SK-N-SH (cell line): Measurements from ENCODE around the gene MME. TPM values are rescaled to one million over a fixed set of nuclear protein-coding genes. Genes with fewer than 3 reads are reported as not detected.

ENCODE experiments used
- CTCF ChIA-PET: fragments of 300-600, 350-600 bp; formaldehyde crosslinking; extraction: SDS; loops from one replicate; lab custom pipeline; 2021; lab: Yijun Ruan, JAX
- POLR2A ChIA-PET: fragments of 350-600 bp; sonication (Branson Sonifier 250); formaldehyde crosslinking; extraction: SDS; loops from one replicate; lab custom pipeline; 2020; ENCODE audit warnings: antibody characterized with exemption, inconsistent platforms; lab: Yijun Ruan, JAX
- DNase-seq: peaks from one replicate; pipeline ENCODE4 v3.0.0; 2012
- H2AFZ ChIP-seq: fragments of 200-600 bp; sonication (generic); 2 replicates; pipeline ENCODE4 v1.8.1; 2016; ENCODE audit warnings: antibody characterized with exemption, mild to moderate bottlenecking, low read depth
- H3F3A ChIP-seq: fragments of 200-600 bp; sonication (generic); replicated peaks from 2 replicates; pipeline ENCODE3; 2016; ENCODE audit warnings: antibody characterized with exemption, mild to moderate bottlenecking; ENCODE audit not compliant: insufficient read depth
- H3K27ac ChIP-seq, 2 experiments: fragments of 200-500 bp in 1 of 2; fragments of 200-600 bp in 1 of 2; sonication (Bioruptor generic) in 1 of 2; sonication (generic), shearing (Covaris generic) in 1 of 2; 2 replicates each; pipeline versions ENCODE4 v1.5.1 to v1.6.1; 2014 to 2016; ENCODE audit warnings: low read depth in 2 of 2, inconsistent platforms in 1 of 2, low read length in 1 of 2, mild to moderate bottlenecking in 1 of 2, mixed read lengths in 1 of 2
- H3K27me3 ChIP-seq: fragments of 200-600 bp; sonication (generic), shearing (Covaris generic); 2 replicates; pipeline ENCODE4 v1.6.1; 2016; ENCODE audit warnings: mixed run types; ENCODE audit not compliant: insufficient read depth
- H3K36me3 ChIP-seq, 2 experiments: fragments of 200-500 bp in 1 of 2; fragments of 200-600 bp in 1 of 2; sonication (Bioruptor generic) in 1 of 2; sonication (generic) in 1 of 2; replicated peaks in 1 of 2; 2 replicates each; pipeline versions ENCODE3 to v1.5.1; 2014 to 2016; ENCODE audit warnings: low read length in 1 of 2, mild to moderate bottlenecking in 1 of 2; ENCODE audit not compliant: insufficient read depth in 2 of 2, control insufficient read depth in 1 of 2
- H3K4me1 ChIP-seq, 2 experiments: fragments of 200-500 bp in 1 of 2; fragments of 200-600 bp in 1 of 2; sonication (Bioruptor generic) in 1 of 2; sonication (generic), shearing (Covaris generic) in 1 of 2; 2 replicates each; pipeline versions ENCODE4 v1.5.1 to v1.6.1; 2014 to 2016; ENCODE audit warnings: low read depth in 1 of 2, low read length in 1 of 2, mixed run types in 1 of 2; ENCODE audit not compliant: insufficient read depth in 2 of 2, control insufficient read depth in 1 of 2
- H3K4me2 ChIP-seq: fragments of 200-600 bp; sonication (generic), shearing (Covaris generic); 2 replicates; pipeline ENCODE4 v1.6.1; 2017; ENCODE audit warnings: mixed run types
- H3K4me3 ChIP-seq, 2 experiments: fragments of 200-500 bp in 1 of 2; fragments of 200-600 bp in 1 of 2; sonication (Bioruptor generic) in 1 of 2; sonication (generic), shearing (Covaris generic) in 1 of 2; 2 replicates each; pipeline versions ENCODE4 v1.5.1 to v1.8.1; 2014 to 2016; ENCODE audit warnings: low read depth in 2 of 2, inconsistent platforms in 1 of 2, low read length in 1 of 2, mild to moderate bottlenecking in 1 of 2, mixed read lengths in 1 of 2, moderate library complexity in 1 of 2
- H3K79me2 ChIP-seq: fragments of 200-600 bp; sonication (generic); 2 replicates; pipeline ENCODE4 v1.8.1; 2017; ENCODE audit warnings: mild to moderate bottlenecking; ENCODE audit not compliant: insufficient read depth
- H3K9ac ChIP-seq: fragments of 200-600 bp; sonication (generic); 2 replicates; pipeline ENCODE4 v1.6.1; 2017; ENCODE audit warnings: mixed run types
- H3K9me2 ChIP-seq: fragments of 200-600 bp; sonication (generic); 2 replicates; pipeline ENCODE4 v1.6.1; 2017; ENCODE audit warnings: mixed run types
- H3K9me3 ChIP-seq: fragments of 200-600 bp; sonication (generic); 2 replicates; pipeline ENCODE4 v1.6.1; 2017; ENCODE audit warnings: mixed run types, mild to moderate bottlenecking, moderate library complexity
- H4K20me1 ChIP-seq: fragments of 200-600 bp; sonication (generic); 2 replicates; pipeline ENCODE4 v1.6.1; 2017; ENCODE audit warnings: mild to moderate bottlenecking, mixed run types; ENCODE audit not compliant: insufficient read depth
- ELF1 ChIP-seq: IDR thresholded peaks from 2 replicates; pipeline ENCODE4 v1.4.0; 2012
- MEF2A ChIP-seq: IDR thresholded peaks from 2 replicates; pipeline ENCODE4 v1.4.0; 2012; ENCODE audit warnings: low read depth, borderline replicate concordance
- POLR2AphosphoS5 ChIP-seq: IDR thresholded peaks from 2 replicates; pipeline ENCODE4 v1.6.1; 2012; ENCODE audit warnings: low read depth, low read length
- RAD21 ChIP-seq: IDR thresholded peaks from 2 replicates; pipeline ENCODE4 v1.6.1; 2012; ENCODE audit warnings: mild to moderate bottlenecking, low read length
- TAF1 ChIP-seq: IDR thresholded peaks from 2 replicates; pipeline ENCODE4 v1.6.1; 2012; ENCODE audit warnings: low read depth, mild to moderate bottlenecking, low read length, moderate library complexity, borderline replicate concordance
- USF1 ChIP-seq: IDR thresholded peaks from 2 replicates; pipeline ENCODE4 v1.4.0; 2012; ENCODE audit warnings: low read depth, borderline replicate concordance
- WGBS: methylation state at CpG from one replicate; pipeline ENCODE4 v1.1.6; 2017; ENCODE audit warnings: low lambda C conversion rate; 5-methylcytosine and 5-hydroxymethylcytosine counted together
- polyA plus RNA-seq, 3 experiments: library from polyadenylated mRNA; depleted of rRNA; stranded (reverse); fragments of >200 nt; gene quantifications; 2 replicates each; pipeline ENCODE4 v1.2.3, GENCODE V29; 2012
- TF ChIP-seq, protein P1 (sequence below): IDR thresholded peaks from 2 replicates; pipeline ENCODE4 v1.6.1; 2012; ENCODE audit warnings: mild to moderate bottlenecking, low read depth, low read length, moderate library complexity
- TF ChIP-seq, protein P2 (sequence below): IDR thresholded peaks from 2 replicates; pipeline ENCODE4 v1.4.0; 2012; ENCODE audit warnings: low read depth, borderline replicate concordance

The MME gene
- polyA plus RNA-seq, 1 of the 3 experiments (the other 2 are of a cell fraction), result 167 TPM

DNA sequence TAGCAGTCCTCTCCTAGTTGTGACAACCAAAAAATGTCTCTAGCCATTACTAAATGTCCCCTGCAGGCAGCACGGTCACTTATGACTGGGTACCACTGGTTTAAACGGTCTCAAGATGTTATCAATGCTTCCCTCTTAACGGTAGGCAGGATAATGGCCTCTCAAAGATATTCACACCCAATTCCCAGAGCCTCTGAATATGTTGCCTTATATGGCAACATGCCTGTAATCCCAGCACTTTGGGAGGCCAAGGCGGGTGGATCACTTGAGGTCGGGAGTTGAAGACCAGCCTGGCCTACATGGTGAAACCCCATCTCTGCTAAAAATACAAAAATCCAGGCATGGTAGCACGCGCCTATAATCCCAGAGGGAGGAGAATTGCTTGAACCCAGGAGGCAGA, 9.4 kb downstream of the MME start:
- ChIA-PET CTCF (no interaction called here), POLR2A (no interaction called here)
- H3K27ac ChIP-seq, result no peak overlapping the region
- no peaks in the 10 kb centered on the region for H3K9me3 ChIP-seq
- no peak overlapping the region for H3K4me3 ChIP-seq
- DNase-seq, result no peak
- peaks cover 0 to 54% of the 10 kb centered on the region in 2 experiments for H3K36me3 ChIP-seq
- no peak overlapping the region for H2AFZ ChIP-seq
- H4K20me1 ChIP-seq, result no peaks in the 10 kb centered on the region
- no peaks in the 10 kb centered on the region for H3K79me2 ChIP-seq
- H3K27me3 ChIP-seq, result no peaks in the 10 kb centered on the region
- H3K4me2 ChIP-seq, result no peak overlapping the region
- no peaks in the 10 kb centered on the region for H3K9me2 ChIP-seq
- WGBS, result 48% methylated on average over 7 of the region's 7 CpGs
- no peaks in the 10 kb centered on the region for H3F3A ChIP-seq
- TF ChIP-seq RAD21, result no peak
- TF ChIP-seq, protein P1, sequence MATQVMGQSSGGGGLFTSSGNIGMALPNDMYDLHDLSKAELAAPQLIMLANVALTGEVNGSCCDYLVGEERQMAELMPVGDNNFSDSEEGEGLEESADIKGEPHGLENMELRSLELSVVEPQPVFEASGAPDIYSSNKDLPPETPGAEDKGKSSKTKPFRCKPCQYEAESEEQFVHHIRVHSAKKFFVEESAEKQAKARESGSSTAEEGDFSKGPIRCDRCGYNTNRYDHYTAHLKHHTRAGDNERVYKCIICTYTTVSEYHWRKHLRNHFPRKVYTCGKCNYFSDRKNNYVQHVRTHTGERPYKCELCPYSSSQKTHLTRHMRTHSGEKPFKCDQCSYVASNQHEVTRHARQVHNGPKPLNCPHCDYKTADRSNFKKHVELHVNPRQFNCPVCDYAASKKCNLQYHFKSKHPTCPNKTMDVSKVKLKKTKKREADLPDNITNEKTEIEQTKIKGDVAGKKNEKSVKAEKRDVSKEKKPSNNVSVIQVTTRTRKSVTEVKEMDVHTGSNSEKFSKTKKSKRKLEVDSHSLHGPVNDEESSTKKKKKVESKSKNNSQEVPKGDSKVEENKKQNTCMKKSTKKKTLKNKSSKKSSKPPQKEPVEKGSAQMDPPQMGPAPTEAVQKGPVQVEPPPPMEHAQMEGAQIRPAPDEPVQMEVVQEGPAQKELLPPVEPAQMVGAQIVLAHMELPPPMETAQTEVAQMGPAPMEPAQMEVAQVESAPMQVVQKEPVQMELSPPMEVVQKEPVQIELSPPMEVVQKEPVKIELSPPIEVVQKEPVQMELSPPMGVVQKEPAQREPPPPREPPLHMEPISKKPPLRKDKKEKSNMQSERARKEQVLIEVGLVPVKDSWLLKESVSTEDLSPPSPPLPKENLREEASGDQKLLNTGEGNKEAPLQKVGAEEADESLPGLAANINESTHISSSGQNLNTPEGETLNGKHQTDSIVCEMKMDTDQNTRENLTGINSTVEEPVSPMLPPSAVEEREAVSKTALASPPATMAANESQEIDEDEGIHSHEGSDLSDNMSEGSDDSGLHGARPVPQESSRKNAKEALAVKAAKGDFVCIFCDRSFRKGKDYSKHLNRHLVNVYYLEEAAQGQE, result no peak
- TF ChIP-seq MEF2A, result no peak
- TF ChIP-seq TAF1, result no peak
- TF ChIP-seq, protein P2, sequence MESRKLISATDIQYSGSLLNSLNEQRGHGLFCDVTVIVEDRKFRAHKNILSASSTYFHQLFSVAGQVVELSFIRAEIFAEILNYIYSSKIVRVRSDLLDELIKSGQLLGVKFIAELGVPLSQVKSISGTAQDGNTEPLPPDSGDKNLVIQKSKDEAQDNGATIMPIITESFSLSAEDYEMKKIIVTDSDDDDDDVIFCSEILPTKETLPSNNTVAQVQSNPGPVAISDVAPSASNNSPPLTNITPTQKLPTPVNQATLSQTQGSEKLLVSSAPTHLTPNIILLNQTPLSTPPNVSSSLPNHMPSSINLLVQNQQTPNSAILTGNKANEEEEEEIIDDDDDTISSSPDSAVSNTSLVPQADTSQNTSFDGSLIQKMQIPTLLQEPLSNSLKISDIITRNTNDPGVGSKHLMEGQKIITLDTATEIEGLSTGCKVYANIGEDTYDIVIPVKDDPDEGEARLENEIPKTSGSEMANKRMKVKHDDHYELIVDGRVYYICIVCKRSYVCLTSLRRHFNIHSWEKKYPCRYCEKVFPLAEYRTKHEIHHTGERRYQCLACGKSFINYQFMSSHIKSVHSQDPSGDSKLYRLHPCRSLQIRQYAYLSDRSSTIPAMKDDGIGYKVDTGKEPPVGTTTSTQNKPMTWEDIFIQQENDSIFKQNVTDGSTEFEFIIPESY, result no peak
- no peak overlapping the region for H3K9ac ChIP-seq
- H3K4me1 ChIP-seq, result no peaks in the 10 kb centered on the region; a peak in 1 of 4 replicates

GRCh38 chr3:155093261-155093660, 13.1 kb downstream of the MME start:
- no peak overlapping the region for H2AFZ ChIP-seq
- no peaks in the 10 kb centered on the region; a peak in 1 of 4 replicates for H3K4me1 ChIP-seq
- ChIA-PET CTCF (no interaction called here), POLR2A (no interaction called here)
- H3K27ac ChIP-seq, result no peak overlapping the region
- no peak overlapping the region for H3K4me3 ChIP-seq
- 72% methylated on average over 7 of the region's 7 CpGs for WGBS
- H3K27me3 ChIP-seq, result no peaks in the 10 kb centered on the region
- H3K9ac ChIP-seq, result no peak overlapping the region
- TF ChIP-seq POLR2AphosphoS5 (0 out of 2 replicates have a peak, but pooled peaks have one; percentile 5), ELF1 (no peak), USF1 (no peak)
- TF ChIP-seq, all 33 proteins: peak for 1
- no peaks in the 10 kb centered on the region for H3K9me2 ChIP-seq
- no peaks in the 10 kb centered on the region for H3K79me2 ChIP-seq
- peaks cover 0 to 42% of the 10 kb centered on the region in 2 experiments for H3K36me3 ChIP-seq
- no peaks in the 10 kb centered on the region for H3F3A ChIP-seq
- no peaks in the 10 kb centered on the region for H4K20me1 ChIP-seq
- H3K4me2 ChIP-seq, result no peak overlapping the region
- H3K9me3 ChIP-seq, result no peaks in the 10 kb centered on the region
- DNase-seq, result no peak
